ENCODE data around the gene YPEL2.
"Not testable (repeated sequence)": the region's sequence is repeated elsewhere in the genome, so short reads cannot be mapped to it uniquely, and the experiment has no call there.

Gene YPEL2

DNA sequence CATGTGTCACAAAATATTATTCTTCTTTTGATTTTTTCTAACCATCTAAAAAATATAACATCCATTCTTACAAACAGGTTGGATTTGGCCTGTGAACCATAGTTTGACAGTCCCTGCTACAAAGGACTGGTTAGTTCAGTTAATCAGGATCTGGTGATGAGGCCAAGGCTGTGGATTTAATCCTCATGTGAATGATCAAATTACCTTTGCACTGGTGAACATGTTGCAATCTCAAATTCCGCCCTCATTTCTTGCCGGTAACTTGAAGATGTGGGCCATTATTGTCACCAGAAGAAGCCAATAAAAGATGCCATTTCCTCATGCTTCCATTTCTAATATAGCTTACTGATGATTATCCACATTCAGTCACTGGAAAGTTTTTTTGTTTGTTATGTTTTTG is 35.3 kb upstream of the YPEL2 start:
- TF ChIP-seq, protein P1, sequence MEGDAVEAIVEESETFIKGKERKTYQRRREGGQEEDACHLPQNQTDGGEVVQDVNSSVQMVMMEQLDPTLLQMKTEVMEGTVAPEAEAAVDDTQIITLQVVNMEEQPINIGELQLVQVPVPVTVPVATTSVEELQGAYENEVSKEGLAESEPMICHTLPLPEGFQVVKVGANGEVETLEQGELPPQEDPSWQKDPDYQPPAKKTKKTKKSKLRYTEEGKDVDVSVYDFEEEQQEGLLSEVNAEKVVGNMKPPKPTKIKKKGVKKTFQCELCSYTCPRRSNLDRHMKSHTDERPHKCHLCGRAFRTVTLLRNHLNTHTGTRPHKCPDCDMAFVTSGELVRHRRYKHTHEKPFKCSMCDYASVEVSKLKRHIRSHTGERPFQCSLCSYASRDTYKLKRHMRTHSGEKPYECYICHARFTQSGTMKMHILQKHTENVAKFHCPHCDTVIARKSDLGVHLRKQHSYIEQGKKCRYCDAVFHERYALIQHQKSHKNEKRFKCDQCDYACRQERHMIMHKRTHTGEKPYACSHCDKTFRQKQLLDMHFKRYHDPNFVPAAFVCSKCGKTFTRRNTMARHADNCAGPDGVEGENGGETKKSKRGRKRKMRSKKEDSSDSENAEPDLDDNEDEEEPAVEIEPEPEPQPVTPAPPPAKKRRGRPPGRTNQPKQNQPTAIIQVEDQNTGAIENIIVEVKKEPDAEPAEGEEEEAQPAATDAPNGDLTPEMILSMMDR (IDR thresholded peaks at IDR 0.05; ENCODE audit: low read depth, low read length) = no peak
- no peak overlapping the region for H3K4me3 ChIP-seq (ENCODE audit: low read depth, low read length)

DNA sequence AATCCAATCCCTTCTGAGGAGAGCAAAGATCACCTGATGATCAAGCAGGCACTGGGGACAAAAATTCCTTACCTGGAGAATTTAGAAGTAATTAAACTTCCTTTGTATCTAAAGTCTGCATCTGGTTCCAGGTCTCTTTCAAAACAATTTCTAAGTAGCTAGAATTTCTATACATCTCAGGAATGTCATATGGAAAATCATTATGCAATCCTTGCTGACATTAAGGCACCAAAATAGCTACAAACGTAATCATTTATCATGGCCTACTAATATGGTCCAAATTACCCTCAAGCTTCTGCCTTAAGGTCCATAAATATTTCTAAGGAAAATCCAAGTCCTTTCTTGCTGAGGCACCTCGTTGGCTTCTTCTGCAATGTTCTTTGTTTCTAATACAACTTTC is 32.9 kb upstream of the YPEL2 start:
- TF ChIP-seq, protein P1 (IDR thresholded peaks at IDR 0.05; ENCODE audit: low read depth, low read length) = no peak
- no peak overlapping the region for H3K4me3 ChIP-seq (ENCODE audit: low read depth, low read length)

DNA sequence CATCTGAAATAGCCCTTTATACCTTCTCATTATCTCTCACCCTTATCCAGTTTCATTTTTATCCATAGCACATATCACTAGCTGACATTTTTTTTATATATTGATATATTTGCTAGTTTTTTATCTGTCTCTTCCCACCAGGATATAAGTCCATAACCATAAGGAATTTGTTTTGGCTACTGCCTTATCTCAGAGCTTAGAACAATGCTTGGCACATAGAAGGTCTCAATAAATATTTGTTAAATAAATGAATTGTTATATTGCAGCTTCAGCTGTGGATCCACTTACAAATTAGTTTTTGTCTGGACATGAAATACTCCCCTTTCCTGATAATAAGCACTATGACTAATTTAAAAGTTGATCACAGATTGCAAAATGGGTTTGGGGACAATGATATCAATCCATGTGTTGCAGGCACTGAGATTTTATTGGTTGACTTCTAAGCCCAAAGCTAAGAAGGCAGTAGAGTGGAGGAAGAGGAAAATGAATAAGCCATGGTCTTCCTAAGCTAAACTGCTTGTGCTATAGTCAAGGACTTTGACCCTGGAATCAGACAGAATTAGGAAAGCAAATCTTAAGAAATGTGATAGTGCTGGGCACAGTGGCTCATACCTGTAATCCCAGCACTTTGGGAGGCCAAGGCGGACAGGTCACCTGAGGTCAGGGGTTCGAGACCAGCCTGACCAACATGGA is 31.9 kb upstream of the YPEL2 start:
- no peak overlapping the region for H3K4me3 ChIP-seq (ENCODE audit: low read depth, low read length)
- TF ChIP-seq, protein P1 (IDR thresholded peaks at IDR 0.05; ENCODE audit: low read depth, low read length) = no peak

DNA sequence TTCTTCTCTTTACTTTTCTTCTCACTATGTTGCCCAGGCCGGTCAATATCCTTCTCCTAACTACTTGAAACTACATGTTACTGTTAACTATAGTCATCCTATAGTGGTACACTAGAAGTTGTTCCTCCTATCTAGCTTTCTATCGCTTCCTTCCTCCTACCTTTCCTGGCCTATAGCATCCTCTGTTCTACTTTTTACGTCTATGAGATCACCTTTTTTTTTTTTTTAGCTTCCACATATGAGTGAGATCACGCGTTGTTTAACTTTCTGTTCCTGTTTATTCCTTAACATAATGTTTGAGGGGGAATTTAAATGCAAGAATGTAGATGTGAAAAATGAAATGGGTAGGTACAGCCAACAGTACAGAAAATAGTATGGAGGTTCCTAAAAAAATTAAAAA is 30.5 kb upstream of the YPEL2 start:
- H3K4me3 ChIP-seq (ENCODE audit: low read depth, low read length) = no peak overlapping the region
- TF ChIP-seq, protein P1 (IDR thresholded peaks at IDR 0.05; ENCODE audit: low read depth, low read length) = no peak

DNA sequence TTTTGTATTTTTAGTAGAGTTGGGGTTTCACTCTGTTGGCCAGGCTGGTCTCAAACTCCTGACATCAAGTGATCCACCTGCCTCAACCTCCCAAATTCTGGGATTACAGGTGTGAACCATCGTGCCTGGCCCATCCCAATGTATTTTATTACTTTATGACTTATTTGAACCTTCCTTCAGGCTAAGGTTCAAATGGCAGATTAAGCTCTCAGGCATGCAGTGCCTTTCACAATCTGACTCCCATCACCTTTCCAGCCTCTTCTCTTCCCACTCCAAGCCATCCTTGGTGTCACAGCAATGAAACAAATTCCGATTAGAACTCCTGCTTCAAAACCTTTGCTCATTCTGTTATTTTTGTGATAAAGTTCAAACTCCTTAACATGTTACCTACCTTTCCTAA is 26.6 kb upstream of the YPEL2 start:
- TF ChIP-seq, protein P1 (IDR thresholded peaks at IDR 0.05; ENCODE audit: low read depth, low read length) = no peak
- H3K4me3 ChIP-seq (ENCODE audit: low read depth, low read length) = no peak overlapping the region

DNA sequence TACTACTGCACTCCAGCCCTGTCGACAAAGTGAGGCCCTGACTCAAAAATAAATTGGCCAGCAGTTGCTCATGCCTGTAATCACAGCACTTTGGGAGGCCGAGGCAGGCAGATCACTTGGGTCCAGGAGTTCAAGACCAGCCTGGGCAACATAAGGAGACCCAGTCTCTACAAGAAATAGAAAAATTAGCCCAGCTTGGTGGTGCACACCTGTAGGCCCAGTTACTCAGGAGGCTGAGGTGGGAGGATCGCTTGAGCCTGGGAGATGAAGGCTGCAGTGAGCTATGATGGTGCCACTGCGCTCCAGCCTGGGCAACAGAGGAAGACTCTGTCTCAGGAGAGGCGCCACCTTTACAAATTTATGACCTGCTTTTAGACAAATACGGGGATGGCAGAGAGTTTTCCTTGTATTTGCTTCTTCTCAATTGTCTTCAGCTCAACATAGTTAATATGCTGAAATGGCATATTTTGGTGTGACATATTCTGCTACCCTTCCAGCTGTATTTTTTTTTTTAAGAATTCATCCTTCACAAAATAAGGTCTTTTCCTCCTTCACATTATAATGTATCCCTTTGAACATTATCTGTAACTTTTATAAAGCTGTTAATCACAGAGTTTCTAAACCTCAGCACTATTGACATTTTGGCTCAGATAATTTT is 21.1 kb upstream of the YPEL2 start:
- TF ChIP-seq, protein P1 (IDR thresholded peaks at IDR 0.05; ENCODE audit: low read depth, low read length) = no peak
- no peak overlapping the region for H3K4me3 ChIP-seq (ENCODE audit: low read depth, low read length)

DNA sequence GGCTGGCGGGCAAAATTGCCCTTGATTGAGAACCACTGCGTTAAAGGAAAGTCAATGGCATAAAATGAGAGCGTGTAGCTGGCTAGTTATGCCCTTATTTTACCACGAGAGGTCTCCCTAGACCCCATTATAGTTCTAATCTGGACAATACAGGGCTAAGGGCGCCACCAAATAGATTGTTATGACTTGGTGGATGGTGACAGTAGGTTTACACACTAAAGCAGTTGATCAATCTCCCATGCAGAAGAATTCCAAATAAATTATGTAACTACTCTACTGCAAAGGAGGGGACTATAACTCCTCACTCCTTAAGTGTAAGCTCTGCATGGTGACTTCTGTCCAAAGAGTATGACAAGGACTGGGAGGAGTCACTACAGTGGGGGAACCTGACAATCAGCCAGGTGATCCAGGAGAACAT is 20.4 kb upstream of the YPEL2 start:
- TF ChIP-seq, protein P1 (IDR thresholded peaks at IDR 0.05; ENCODE audit: low read depth, low read length) = peak; percentile 63
- H3K4me3 ChIP-seq (ENCODE audit: low read depth, low read length) = no peak overlapping the region

DNA sequence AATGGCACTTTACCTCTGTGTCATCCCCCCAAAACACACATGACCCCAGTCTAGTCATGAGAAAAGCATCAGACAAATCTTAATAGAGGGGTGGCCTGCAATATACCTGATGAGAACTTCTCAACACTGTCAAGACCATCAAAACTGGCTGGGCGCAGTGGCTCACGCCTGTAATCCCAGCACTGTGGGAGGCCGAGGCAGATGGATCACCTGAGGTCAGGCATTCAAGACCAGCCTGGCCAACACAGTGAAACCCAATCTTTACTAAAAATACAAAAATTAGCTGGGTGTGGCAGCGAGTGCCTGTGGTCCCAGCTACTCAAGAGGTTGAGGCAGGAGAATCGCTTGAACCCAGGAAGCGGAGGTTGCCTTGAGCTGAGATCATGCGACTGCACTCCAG is 19.9 kb upstream of the YPEL2 start:
- H3K4me3 ChIP-seq (ENCODE audit: low read depth, low read length) = not testable (repeated sequence)
